GM18507 (cell line): Measurements from ENCODE around the gene PHACTR2.
"Not testable (repeated sequence)": the region's sequence is repeated elsewhere in the genome, so short reads cannot be mapped to it uniquely, and the experiment has no call there.

ENCODE experiments used
- DNase-seq: peaks from one replicate; pipeline ENCODE4 v3.0.0; 2011; ENCODE audit warnings: low read depth; ENCODE audit not compliant: insufficient read length; ENCODE audit errors: extremely low spot score
- FAIRE-seq: peaks from 2 replicates; lab custom pipeline; 2011; peaks lifted over from hg19 to GRCh38; lab: Jason Lieb, UNC

Gene PHACTR2

DNA sequence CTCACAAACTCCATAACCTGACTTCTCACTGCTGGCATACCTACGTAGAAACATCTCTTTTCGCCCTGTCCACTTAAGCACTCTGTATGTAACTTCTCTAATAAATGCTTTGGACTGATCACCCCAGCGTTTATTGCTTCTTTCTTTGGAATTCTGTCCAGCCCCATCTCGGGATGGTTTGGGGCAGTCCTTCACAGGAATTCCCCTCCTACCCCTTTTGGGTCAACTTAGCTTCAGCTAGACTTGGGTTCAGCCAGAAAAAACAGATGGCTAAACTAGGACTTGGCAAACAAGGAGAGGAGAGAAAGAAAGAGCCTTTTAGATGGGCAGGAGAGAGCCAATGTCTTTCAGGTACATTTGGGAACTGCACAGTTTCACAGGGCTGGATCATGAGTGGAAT is 161.4 kb downstream of the PHACTR2 start:
- FAIRE-seq (no peak), DNase-seq (no peak)

DNA sequence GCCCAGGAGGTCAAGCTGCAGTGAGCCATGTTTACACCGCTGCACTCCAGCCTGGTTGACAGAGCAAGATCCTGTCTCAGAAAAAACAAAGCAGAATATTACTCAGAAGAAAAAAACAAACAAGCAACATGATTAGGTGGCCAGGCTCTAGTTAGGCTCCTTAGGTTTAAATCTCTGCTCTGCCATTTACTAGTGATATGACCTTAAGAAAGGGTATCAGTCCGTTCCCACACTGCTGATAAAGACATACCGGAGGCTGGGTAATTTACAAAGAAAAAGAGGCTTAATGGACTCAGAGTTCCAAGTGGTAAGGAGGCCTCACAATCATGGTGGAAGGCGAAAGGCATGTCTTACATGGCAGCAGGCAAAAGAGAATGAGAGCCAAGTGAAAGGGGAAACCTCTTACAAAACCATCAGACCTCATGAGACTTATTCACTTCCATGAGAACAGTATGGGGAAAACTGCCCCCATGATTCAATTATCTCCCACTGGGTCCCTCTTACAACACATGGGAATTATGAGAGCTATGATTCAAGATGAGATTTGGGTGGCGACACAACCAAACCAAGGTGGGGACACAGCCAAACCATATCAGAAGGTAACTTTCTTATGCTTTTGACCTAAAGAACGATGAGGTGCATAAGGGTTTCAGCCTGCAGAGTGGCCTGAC is 163.0 kb downstream of the PHACTR2 start:
- FAIRE-seq (no peak), DNase-seq (no peak)

DNA sequence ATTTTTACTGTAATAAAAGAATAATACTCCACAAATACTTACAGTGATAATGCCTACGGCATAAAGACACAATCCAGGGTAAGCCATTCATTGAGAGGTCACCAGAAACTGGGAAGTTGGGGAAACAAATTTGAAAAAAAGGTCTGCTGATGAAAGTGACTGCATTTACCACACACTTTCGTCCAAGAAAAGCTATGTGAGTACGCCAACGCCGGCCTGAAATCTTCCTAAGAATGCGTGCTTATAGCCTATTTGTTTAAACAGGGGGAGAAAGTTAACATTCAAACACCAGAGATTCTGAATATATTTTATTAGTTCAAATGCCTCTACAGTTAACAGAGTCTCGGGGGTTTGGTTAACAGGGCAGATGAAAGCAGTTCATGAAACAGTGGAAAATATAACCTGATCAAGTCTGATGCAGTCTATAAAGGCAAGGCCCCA is 164.7 kb downstream of the PHACTR2 start:
- FAIRE-seq (no peak), DNase-seq (no peak)

DNA sequence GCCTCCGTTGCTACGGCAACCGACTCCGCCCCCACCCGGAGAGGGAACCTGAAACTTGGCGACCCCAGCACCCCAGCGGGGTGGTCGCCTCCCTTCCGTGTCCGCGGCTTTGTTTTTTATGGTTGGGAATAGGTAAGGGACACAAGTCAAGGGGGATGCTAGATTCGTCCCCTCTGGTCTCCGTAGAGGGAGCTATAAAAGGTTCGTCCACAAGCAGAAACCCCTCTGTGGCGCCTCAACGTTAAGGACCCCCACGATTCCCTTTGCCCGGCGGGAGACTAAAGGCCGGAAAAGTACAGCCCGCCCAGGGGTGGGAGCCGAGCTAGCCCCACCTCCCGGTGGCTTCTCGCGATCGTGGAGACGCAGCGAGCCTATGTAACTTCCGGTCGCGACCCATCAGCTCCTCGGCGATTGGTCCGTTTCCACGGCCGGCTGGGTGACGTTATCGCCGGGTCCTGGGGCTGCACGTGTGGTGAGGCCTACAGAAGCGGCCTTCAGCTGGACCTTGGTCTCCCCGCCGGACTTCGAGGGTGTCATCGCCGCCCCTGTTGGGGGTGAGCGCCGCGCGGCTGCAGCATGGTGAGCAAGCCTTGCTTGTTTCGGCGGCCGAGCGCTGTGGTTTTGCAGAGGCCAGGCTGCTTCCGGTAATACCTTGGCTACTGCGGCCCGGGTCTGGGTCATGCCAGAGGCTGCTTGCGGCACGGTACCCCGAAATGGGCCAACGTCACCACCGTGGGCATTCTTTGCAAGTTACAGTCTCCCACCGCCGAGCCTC is 165.3 kb downstream of the PHACTR2 start, which contains the start of gene LTV1:
Gene LTV1, plus strand, starts transcription at position 437 of the 775 bp plus-strand sequence. Its CDS starts 140 bp downstream, at position 577.
- FAIRE-seq (peak; percentile 97), DNase-seq (peak; percentile 97)

- DNase-seq (no peak), FAIRE-seq (no peak)
Observed at GRCh38 chr6:143843677-143843999, 165.9 kb downstream of the PHACTR2 start.

- DNase-seq, result no peak
Observed at GRCh38 chr6:143844006-143844405, 166.2 kb downstream of the PHACTR2 start.

GRCh38 chr6:143845033-143845432 is 167.3 kb downstream of the PHACTR2 start:
- FAIRE-seq, result no peak

More at GRCh38 chr6:143844006-143844405, 166.2 kb downstream of the PHACTR2 start:
- FAIRE-seq, result no peak

DNA sequence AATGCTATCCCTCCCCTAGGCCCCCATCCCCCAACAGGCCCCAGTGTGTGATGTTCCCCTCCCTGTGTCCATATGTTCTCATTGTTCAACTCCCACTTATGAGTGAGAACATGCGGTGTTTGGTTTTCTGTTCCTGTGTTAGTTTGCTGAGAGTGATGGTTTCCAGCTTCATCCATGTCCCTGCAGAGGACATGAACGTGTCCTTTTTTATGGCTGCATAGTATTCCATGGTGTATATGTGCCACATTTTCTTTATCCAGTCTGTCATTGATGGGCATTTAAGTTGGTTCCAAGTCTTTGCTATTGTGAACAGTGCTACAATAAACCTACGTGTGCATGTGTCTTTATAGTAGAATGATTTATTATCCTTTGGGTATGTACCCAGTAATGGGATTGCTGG is 173.9 kb downstream of the PHACTR2 start:
- FAIRE-seq, DNase-seq: not testable (repeated sequence)

More at GRCh38 chr6:143845033-143845432, 167.3 kb downstream of the PHACTR2 start:
- DNase-seq, result no peak

GRCh38 chr6:143855057-143855456 is 177.3 kb downstream of the PHACTR2 start:
- not testable (repeated sequence) for DNase-seq, FAIRE-seq

- not testable (repeated sequence) for FAIRE-seq, DNase-seq
Observed at GRCh38 chr6:143856762-143857161, 179.0 kb downstream of the PHACTR2 start.

GRCh38 chr6:143857651-143858050 is 179.9 kb downstream of the PHACTR2 start:
- DNase-seq (no peak), FAIRE-seq (no peak)

DNA sequence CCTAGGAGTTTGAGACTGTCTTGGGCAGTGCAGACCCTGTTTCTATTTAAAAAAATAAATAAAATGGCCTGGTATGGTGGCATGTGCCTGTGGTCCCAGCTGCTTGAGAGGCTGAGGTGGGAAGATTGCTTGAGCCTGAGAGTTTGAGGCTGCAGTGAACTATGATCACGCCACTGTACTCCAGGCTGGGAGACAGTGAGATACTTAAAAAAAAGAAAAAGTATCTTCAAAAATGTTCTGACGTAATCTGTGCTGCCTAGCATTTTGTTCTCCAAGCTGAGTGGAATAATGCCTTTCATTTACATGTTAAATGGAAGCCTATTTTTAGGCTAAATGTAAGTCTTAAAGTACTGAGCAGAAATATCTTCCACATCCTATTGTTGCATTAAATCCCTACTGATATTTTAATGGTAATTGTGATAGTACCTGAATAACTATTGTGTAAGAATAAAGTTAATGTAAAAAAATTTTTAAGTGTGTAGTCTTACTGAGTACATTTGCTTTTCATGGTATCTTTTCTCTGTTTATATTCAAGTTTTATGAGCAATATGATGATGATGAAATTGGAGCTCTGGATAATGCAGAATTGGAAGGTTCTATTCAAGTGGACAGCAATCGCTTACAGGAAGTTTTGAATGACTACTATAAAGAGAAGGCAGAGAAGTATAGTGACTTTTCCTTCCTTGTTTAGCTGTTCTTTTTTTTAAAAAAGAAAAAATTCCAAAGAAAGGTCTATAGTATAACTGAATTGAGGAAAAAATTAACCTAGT is 182.3 kb downstream of the PHACTR2 start:
- FAIRE-seq, result no peak

DNA sequence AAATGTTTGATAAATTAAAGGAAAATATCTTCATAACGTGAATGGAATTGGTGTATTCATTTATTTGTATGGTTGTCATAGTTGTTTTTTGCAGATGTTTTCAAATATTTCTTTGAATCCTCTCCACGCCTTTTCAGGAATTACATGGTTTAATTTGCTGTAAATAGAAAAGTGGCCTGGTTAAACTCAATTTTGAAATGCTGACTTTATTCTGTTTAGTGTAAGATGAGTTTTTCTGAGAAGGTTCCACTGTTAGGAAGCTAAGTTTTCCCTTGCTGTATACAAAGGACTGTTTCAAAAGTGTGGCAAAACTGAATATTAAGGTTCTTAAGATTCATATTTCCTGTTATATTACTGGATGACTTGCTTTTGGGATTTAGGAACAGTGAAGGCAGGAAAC is 186.0 kb downstream of the PHACTR2 start:
- DNase-seq (no peak), FAIRE-seq (no peak)

More for the DNA sequence above, 182.3 kb downstream of the PHACTR2 start:
- DNase-seq, result no peak

DNA sequence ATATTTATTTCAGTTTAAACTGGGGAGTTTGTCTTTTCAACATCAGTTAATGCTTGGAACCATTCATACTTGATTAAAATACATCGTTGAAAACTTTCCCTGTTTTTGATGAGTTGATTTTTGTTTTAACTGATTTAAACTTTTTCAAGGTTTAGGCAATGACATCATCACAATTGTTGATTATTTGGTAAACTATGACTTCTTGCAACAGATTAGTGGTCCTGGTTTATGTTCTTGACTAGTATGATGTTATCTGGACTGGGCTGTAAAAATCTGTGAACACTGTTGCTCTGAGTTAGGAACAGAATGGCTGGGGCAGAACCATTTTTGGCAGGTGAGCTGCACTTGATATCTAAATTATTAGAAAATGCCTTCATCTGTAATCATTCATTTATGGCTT is 186.5 kb downstream of the PHACTR2 start, which contains the start of gene ZC2HC1B:
Gene ZC2HC1B, plus strand, starts transcription at position 241 of the 400 bp plus-strand sequence. Its CDS starts 66 bp downstream, at position 307.
- no peak for FAIRE-seq
- no peak for DNase-seq

DNA sequence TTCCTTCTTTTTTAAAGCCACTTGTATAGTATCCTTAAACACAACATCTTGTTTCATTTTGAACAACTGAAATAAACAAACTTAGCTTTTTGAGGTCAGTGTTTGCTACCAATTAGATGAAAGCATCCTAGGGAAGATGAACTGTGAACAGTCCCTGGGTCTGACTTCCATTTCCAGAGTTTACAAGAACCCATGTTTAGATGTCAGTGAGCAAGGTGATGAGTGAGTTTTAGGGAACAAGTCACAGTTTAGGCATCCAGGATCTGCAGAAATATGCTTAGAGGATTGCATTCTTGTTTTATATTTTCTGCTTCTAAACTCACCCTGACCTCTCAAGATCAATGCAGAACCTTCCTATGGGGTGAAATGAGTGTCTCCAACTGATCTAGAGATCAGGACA is 189.5 kb downstream of the PHACTR2 start:
- FAIRE-seq, result no peak
- DNase-seq, result no peak

DNA sequence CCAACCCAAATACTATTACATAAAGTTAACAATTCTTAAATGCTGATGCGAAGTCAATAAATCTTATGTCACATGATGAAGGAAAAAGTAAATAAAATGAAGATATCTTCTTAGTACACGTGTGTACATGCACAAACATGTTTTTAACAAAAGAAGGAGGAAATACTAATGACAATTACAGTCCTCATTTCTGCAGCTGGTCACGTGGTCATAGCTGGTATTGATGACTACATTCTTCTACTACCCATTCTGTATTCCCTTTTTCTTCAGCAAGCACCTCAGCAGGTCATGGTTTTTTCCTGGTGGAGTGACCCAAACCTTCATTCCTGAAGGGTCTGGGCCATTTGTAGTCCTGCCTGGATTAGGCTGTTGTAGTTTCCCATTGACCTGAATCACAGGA is 191.0 kb downstream of the PHACTR2 start:
- FAIRE-seq, DNase-seq: not testable (repeated sequence)

DNA sequence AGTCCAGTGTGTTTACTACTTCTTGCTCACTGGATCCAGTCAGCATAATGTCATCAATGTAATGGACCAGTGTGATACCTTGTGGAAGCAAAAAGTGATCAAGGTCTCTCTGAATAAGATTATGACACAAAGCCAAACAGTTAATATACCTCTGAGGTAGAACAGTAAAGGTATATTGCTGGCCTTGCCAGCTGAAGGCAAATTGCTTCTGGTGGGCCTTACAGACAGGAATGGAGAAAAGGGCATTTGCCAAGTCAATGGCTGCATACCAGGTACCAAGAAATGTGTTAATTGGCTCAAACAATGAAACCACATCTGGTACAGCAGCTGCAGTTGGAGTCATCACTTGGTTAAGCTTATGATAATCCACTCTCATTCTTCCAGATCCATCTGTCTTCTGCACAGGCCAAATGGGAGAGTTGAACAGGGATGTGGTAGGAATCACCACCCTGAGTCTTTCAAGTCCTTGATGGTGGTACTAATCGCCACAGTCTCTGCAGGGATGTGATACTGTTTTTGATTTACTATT is 193.5 kb downstream of the PHACTR2 start:
- DNase-seq, FAIRE-seq: not testable (repeated sequence)

GRCh38 chr6:143872201-143872600 is 194.4 kb downstream of the PHACTR2 start:
- DNase-seq (no peak), FAIRE-seq (no peak)

DNA sequence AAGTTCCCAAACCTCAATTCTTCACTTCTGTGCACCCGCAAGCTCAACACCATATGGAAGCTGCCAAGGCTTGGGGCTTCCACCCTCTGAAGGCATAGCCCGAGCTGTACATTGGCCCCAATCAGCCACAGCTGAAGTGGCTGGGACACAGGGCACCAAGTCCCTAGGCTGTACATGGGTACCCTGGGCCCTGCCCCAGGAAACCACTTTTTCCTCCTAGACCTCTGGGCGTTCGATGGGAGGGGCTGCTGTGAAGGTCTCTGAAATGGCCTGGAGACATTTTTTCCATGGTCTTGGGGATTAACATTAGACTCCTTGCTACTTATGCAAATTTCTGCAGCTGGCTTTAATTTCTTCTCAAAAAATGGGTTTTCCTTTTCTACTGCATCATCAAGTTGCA is 195.8 kb downstream of the PHACTR2 start:
- FAIRE-seq, DNase-seq: not testable (repeated sequence)
